Measurements from ENCODE around the gene GNAT3.

DNA sequence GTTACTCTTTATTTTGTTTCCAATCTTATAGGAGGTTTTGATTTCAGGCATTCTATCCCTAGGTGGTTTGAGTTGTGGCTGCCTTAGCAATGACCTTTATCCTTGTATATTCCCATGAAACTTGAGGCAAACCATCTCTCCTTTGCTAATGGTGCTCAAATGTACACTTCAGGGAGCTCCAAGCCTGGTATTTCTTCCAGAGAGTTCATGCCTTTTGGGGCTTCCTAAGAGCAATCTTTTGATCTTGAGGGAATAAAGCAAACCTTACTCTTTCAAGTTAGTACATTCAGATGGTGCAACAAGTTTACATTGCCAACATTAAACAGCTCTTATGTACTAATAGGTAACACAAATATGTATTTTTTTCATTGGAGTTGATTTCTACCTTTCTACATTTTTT lies 3.4 kb upstream of the GNAT3 start:
- TF ChIP-seq, protein P1, sequence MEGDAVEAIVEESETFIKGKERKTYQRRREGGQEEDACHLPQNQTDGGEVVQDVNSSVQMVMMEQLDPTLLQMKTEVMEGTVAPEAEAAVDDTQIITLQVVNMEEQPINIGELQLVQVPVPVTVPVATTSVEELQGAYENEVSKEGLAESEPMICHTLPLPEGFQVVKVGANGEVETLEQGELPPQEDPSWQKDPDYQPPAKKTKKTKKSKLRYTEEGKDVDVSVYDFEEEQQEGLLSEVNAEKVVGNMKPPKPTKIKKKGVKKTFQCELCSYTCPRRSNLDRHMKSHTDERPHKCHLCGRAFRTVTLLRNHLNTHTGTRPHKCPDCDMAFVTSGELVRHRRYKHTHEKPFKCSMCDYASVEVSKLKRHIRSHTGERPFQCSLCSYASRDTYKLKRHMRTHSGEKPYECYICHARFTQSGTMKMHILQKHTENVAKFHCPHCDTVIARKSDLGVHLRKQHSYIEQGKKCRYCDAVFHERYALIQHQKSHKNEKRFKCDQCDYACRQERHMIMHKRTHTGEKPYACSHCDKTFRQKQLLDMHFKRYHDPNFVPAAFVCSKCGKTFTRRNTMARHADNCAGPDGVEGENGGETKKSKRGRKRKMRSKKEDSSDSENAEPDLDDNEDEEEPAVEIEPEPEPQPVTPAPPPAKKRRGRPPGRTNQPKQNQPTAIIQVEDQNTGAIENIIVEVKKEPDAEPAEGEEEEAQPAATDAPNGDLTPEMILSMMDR (IDR thresholded peaks at IDR 0.05; ENCODE audit: insufficient read depth, low read depth, low read length), result no peak
- TF ChIP-seq EZH2 (IDR thresholded peaks at IDR 0.05; ENCODE audit: insufficient read depth, low read length), result no peak

All from astrocyte (in vitro differentiated cells and primary cell).